Kidney (tissue), 14 donors: ENCODE measurements around the gene CUTA. TPM values are rescaled to one million over a fixed set of nuclear protein-coding genes. Genes with fewer than 3 reads are reported as not detected.
"Not testable (repeated sequence)": the region's sequence is repeated elsewhere in the genome, so short reads cannot be mapped to it uniquely, and the experiment has no call there.

Source experiments
- DNase-seq, 5 donors: peaks; one replicate each; pipeline ENCODE4 v3.0.0-alpha.2; 2013 to 2020
- FAIRE-seq: peaks from 2 replicates; lab custom pipeline; 2012; peaks lifted over from hg19 to GRCh38; lab: Jason Lieb, UNC
- H3K27ac ChIP-seq, 2 donors: one replicate each; pipeline ENCODE4 v1.7.0; 2013; ENCODE audit warnings: low read depth in 2 of 2, low read length in 2 of 2, inconsistent platforms in 1 of 2
- H3K27me3 ChIP-seq: one replicate; pipeline ENCODE4 v1.7.1; 2013; ENCODE audit warnings: low read length, inconsistent platforms; ENCODE audit not compliant: control insufficient read depth, insufficient read depth
- H3K36me3 ChIP-seq, 3 donors: one replicate each; pipeline versions ENCODE4 v1.7.0 to v1.7.1; 2013; ENCODE audit warnings: low read length in 3 of 3, control low read depth in 1 of 3, inconsistent platforms in 1 of 3; ENCODE audit not compliant: insufficient read depth in 3 of 3, control insufficient read depth in 2 of 3
- H3K4me1 ChIP-seq, 3 donors: one replicate each; pipeline versions ENCODE4 v1.7.0 to v1.7.1; 2013; ENCODE audit warnings: low read length in 3 of 3, inconsistent platforms in 1 of 3, low read depth in 1 of 3; ENCODE audit not compliant: control insufficient read depth in 2 of 3, insufficient read depth in 2 of 3
- H3K4me3 ChIP-seq, 3 donors: one replicate each; pipeline versions ENCODE4 v1.7.0 to v1.8.1; 2013; ENCODE audit warnings: low read length in 3 of 3, control low read depth in 1 of 3, inconsistent platforms in 1 of 3
- H3K9ac ChIP-seq, 3 donors: one replicate each; pipeline versions ENCODE4 v1.7.0 to v1.7.1; 2013; ENCODE audit warnings: low read length in 3 of 3, control low read depth in 1 of 3, inconsistent platforms in 1 of 3
- H3K9me3 ChIP-seq, 3 donors: one replicate each; pipeline versions ENCODE4 v1.7.0 to v1.7.1; 2013; ENCODE audit warnings: low read length in 3 of 3, control low read depth in 1 of 3, inconsistent platforms in 1 of 3; ENCODE audit not compliant: control insufficient read depth in 2 of 3, insufficient read depth in 1 of 3
- CTCF ChIP-seq: IDR thresholded peaks from 3 replicates; pipeline ENCODE4 v1.5.1; 2012; ENCODE audit warnings: mild to moderate bottlenecking, moderate library complexity, borderline replicate concordance; ENCODE audit not compliant: insufficient read depth; ENCODE audit errors: extremely low read depth
- intact Hi-C: fragments of 100-400 bp; cut with DNase I; formaldehyde crosslinking; loops from one replicate; pipeline ENCODE4 v1.11.1; 2022
- polyA plus RNA-seq: library from polyadenylated mRNA; stranded (reverse); fragments of 350-450 nt; fragmentation: Illumina TruSeq; extraction: RNeasy Lipid Tissue Mini Kit (QIAGEN cat#74804); gene quantifications from one replicate; pipeline ENCODE4 v1.2.3, GENCODE V29; 2014; ENCODE audit warnings: low read depth, low replicate concordance; ENCODE audit not compliant: insufficient read depth
- total RNA-seq: library from RNA; stranded (reverse); fragmentation: NEBNext Ultra II Directional; extraction: Animal tissue kit (Norgen Biotek cat#: 25700); gene quantifications from one replicate; pipeline ENCODE4 v1.2.1, GENCODE V29; 2021
- donor health status: control.
- donor health status: control.
- donor health status: control.
- donor health status: control.
- donor health status: control.
- donor health status: DM: yes; HTN: yes; CAD: no.
- donor health status: Normal renal cell carcinoma (clear cell type).

The CUTA gene
- total and polyA plus RNA-seq, 2 donors from 2014 or later, result 163 to 433 TPM

- H3K36me3 ChIP-seq, result no peaks in the 10 kb centered on the region
- H3K9ac ChIP-seq, result no peak overlapping the region
- no peak for DNase-seq
- H3K4me1 ChIP-seq, result no peaks in the 10 kb centered on the region
- FAIRE-seq, result no peak
- no peak for TF ChIP-seq CTCF
- H3K9me3 ChIP-seq, result no peaks in the 10 kb centered on the region
- no peak overlapping the region for H3K4me3 ChIP-seq
- H3K27ac ChIP-seq, result no peak overlapping the region
- intact Hi-C loops, result no loop called here
- no peaks in the 10 kb centered on the region for H3K27me3 ChIP-seq
Measured at GRCh38 chr6:33384581-33385020, 33.3 kb downstream of the CUTA start.

GRCh38 chr6:33383427-33384185, 34.3 kb downstream of the CUTA start:
- Histone ChIP-seq H3K27me3 (no peaks in the 10 kb centered on the region), H3K9me3 (no peaks in the 10 kb centered on the region)
- no peak for FAIRE-seq

GRCh38 chr6:33380272-33380981, 37.5 kb downstream of the CUTA start:
- intact Hi-C loops, result no loop called here
- Histone ChIP-seq H3K27ac (no peak overlapping the region), H3K27me3 (no peaks in the 10 kb centered on the region), H3K9me3 (no peaks in the 10 kb centered on the region), H3K4me3 (no peak overlapping the region), H3K4me1 (no peaks in the 10 kb centered on the region), H3K9ac (no peak overlapping the region), H3K36me3 (no peaks in the 10 kb centered on the region)
- FAIRE-seq (no peak), DNase-seq (no peak)
- no peak for TF ChIP-seq CTCF

More at GRCh38 chr6:33383427-33384185, 34.3 kb downstream of the CUTA start:
- no peak overlapping the region for H3K4me3 ChIP-seq
- no peak overlapping the region for H3K9ac ChIP-seq
- H3K36me3 ChIP-seq, result no peaks in the 10 kb centered on the region
- no peak overlapping the region for H3K27ac ChIP-seq
- intact Hi-C loops, result no loop called here
- no peak for DNase-seq
- no peak for TF ChIP-seq CTCF
- no peaks in the 10 kb centered on the region for H3K4me1 ChIP-seq

GRCh38 chr6:33379184-33379583, 38.7 kb downstream of the CUTA start:
- H3K27me3 ChIP-seq, H3K9ac ChIP-seq, DNase-seq, H3K4me1 ChIP-seq, intact Hi-C loops, H3K9me3 ChIP-seq, FAIRE-seq, H3K4me3 ChIP-seq, H3K36me3 ChIP-seq, H3K27ac ChIP-seq: not testable (repeated sequence)
